ENCODE results near the gene EYA3. TPM values are rescaled to one million over a fixed set of nuclear protein-coding genes. Genes with fewer than 3 reads are reported as not detected.

EYA3 gene
- total RNA-seq (2022; extraction: Qiagen RNA extraction), result 5.0 to 6.6 TPM (median 5.9 TPM) in 5 replicates

GRCh38 chr1:28088168-28088961, at the start of gene EYA3:
TSS of gene EYA3 (minus strand) at chr1:28088610. CDS start at chr1:28058026, 30,584 bp downstream.

GRCh38 chr1:27959792-27960603, 128.4 kb downstream of the EYA3 start, which contains the start of gene XKR8:
TSS of gene XKR8 (plus strand) at chr1:27959973. CDS start at chr1:27960070, 97 bp downstream.

GRCh38 chr1:27934818-27935549, 153.4 kb downstream of the EYA3 start, which contains the start of gene SMPDL3B:
TSS of gene SMPDL3B (plus strand) at chr1:27935000. CDS start at chr1:27935184, 184 bp downstream.

Other genes starting within 250 kb of the EYA3 start
- gene THEMIS2, start 216.1 kb downstream of the EYA3 start, total RNA-seq (2022; extraction: Qiagen RNA extraction), result 0.56 to 1.2 TPM (median 0.79 TPM) in 5 replicates
- 35.2 to 37.7 TPM (median 35.5 TPM) in 5 replicates for gene RPA2, start 174.0 kb downstream of the EYA3 start, total RNA-seq (2022; extraction: Qiagen RNA extraction)
- gene SMPDL3B, start 153.6 kb downstream of the EYA3 start, total RNA-seq (2022; extraction: Qiagen RNA extraction), result 1.0 to 1.5 TPM (median 1.2 TPM) in 5 replicates
- 4.3 to 5.9 TPM (median 5.6 TPM) in 5 replicates for gene XKR8, start 128.6 kb downstream of the EYA3 start, total RNA-seq (2022; extraction: Qiagen RNA extraction)
- gene PTAFR, start 88.1 kb upstream of the EYA3 start, total RNA-seq (2022; extraction: Qiagen RNA extraction), result 0.09 to 0.24 TPM (median 0.18 TPM) in 5 replicates
- 70.3 to 77.6 TPM (median 70.9 TPM) in 5 replicates for gene DNAJC8, start 144.4 kb upstream of the EYA3 start, total RNA-seq (2022; extraction: Qiagen RNA extraction)
- 161 to 173 TPM (median 165 TPM) in 5 replicates for gene ATP5IF1, start 147.5 kb upstream of the EYA3 start, total RNA-seq (2022; extraction: Qiagen RNA extraction)
- gene SESN2, start 170.9 kb upstream of the EYA3 start, total RNA-seq (2022; extraction: Qiagen RNA extraction), result 6.2 to 8.8 TPM (median 8.3 TPM) in 5 replicates
- gene MED18, start 240.4 kb upstream of the EYA3 start, total RNA-seq (2022; extraction: Qiagen RNA extraction), result 12.5 to 17.4 TPM (median 15.2 TPM) in 5 replicates

Measured in A549 treated with Mapracorat at 1 μM for 4 hours (cell line).